SKM-1 (cell line): ENCODE data around the gene LCN10.
A peak's percentile ranks its signal among the peaks of the same experiment; 100 is the strongest.
"Not testable (repeated sequence)": the region's sequence is repeated elsewhere in the genome, so short reads cannot be mapped to it uniquely, and the experiment has no call there.

ENCODE experiments used
- DNase-seq: peaks from one replicate; lab custom pipeline; 2025; ENCODE audit not compliant: unreplicated experiment; lab: John Stamatoyannopoulos, UW

LCN10 gene

GRCh38 chr9:136704741-136705140 lies 38.0 kb downstream of the LCN10 start:
- DNase-seq: not testable (repeated sequence)

DNA sequence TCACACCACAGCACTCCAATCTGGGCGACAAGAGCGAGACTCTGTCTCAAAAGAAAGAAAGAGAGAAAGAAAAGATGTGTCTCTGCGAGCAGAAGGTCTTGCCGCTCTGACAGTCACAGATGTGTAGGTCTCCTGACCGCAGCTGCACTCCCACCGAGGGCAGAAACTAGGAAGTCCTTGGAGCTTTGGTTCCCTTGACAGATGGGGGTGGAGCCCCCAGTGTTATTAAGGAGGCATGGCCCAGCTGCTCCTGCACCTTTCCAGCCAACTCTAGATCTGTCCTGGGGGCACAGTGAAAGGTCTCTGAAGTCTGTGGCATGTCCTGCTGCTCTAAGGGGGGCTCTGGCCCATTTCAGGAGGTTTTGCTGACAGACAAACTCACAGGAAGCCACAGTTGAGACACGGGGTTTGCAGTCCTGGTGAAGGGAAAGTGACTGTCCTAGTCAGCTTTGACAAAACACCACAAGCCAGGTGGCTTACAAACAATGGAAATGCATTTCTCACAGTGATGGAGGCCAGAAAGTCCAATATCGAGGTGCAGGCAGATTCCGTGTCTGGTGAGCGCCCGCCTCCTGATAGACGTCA lies 39.4 kb downstream of the LCN10 start:
- DNase-seq: peak; percentile 57

- DNase-seq: no peak
Measured at GRCh38 chr9:136701668-136702053, 41.1 kb downstream of the LCN10 start.

DNA sequence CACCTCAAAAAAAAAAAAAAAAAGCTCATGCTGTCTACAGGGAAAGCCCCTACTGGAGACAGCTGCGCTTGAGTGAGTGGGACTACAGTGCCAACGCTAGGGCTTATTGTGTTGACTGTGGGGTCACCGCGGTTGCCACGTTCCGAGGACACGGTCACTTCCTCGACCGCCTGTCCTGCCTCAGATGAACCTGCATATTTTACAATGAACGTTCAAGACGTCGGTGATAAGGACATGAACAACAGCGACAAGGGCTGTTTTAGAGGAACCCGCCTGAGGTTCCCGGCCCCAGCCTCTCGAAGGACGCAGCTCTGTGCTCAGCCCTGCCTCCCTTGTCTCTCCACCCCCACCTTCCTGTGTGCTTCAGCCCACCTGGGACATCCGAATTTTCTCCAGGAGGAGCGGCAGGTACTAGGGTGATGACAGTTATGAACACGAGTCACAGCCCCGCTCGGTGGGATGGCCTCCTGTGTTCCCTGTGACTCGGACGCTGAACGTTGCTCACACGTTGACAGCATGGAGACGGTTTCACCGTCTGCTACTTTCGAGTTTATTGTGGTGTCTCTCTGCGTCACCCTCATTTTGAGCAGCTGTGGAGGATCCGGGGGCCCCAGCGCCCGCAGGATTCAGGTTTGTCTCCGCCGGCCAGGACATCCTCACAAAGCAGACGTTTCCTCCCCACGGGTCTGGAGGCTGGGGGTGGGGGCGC lies 41.6 kb downstream of the LCN10 start:
- no peak for DNase-seq

GRCh38 chr9:136700304-136700703 lies 42.4 kb downstream of the LCN10 start:
- no peak for DNase-seq

GRCh38 chr9:136698635-136699246 lies 44.0 kb downstream of the LCN10 start:
- DNase-seq: no peak

DNA sequence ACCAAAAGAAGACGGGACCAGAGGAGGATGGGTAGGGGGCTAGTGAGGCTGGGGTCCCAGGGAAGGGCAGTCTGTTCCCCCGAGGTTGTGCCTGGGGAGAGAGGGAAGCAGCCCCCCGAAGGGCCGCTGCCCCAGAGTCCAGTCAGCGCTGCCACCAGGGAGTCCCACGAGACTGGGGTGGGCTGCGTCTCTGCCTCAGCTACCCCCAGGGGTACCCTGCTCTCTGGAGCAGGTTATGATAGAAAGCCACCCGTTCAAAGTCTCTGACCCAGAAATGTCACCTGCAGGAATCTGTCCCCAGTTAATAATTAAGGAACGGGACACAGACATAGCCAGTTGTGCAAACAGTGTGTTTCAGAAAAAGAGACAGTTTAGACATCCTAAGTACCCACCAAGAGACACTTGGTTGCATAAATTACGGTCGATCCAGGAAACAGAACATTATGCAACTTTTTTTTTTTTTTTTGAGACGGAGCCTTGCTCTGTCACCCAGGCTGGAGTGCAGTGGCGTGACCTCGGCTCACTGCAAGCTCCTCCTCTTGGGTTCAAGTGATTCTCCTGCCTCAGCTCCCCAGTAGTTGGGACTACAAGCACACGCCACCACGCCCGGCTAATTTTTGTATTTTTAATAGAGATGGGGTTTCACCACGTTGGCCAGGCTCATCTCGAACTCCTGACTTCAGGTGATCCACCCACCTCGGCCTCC lies 44.8 kb downstream of the LCN10 start:
- peak; percentile 86 for DNase-seq

DNA sequence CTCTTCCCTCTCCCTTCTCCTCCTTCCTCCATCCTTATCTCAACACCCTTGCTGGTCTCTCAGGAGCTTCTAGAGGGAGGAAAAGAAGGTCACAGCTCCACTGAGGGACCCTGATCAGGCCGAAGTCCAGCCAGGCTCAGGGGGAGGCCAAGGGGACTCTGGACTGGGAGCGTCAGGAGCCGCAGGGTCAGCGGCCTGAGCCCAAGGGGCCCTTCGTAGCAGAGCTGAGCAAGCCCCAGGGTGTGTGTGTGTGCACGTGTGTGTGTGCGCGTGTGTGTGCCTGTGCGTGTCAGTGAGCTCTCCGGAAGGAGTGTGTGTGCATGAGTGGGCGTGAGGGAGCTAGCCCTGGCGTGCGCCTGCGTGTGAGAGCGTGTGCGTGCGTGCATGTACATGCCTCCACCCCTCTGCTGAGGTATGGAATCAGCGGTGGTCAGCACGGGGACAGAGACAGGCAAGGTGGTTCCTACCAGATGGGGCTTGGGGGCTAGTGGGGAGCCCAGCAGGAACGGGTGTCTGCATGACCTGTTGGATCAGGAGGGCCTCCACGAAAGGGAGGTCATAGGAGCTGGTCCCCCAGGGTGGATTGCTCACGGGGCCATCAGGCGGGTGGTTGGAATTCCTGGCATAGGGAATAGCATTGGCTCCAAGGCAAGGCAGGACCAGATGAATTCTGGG lies 45.5 kb downstream of the LCN10 start:
- DNase-seq: no peak

DNA sequence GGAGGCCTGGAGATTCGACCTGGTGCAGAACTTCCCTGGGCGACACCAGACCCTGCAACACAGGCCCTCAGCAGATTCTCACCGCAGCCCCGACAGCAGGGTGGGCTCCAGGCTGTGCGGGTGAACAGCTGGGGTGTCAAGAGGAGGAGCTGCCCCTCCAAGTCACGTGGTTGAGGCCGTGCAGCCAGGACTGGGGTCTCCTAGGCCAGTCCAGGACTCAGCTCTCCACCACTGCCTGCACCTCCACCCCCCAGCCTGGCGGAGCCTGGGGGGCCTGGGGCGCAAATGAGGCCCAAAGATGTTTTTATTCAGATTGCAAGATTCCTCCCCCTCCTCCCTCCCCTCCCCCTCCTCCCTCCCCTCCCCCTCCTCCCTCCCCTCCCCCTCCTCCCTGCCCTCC lies 46.2 kb downstream of the LCN10 start:
- DNase-seq: no peak

- no peak for DNase-seq
Measured at GRCh38 chr9:136695955-136696354, 46.8 kb downstream of the LCN10 start.

GRCh38 chr9:136695435-136695895 lies 47.3 kb downstream of the LCN10 start:
- no peak for DNase-seq

- no peak for DNase-seq
Measured at GRCh38 chr9:136694872-136695247, 47.9 kb downstream of the LCN10 start.

DNA sequence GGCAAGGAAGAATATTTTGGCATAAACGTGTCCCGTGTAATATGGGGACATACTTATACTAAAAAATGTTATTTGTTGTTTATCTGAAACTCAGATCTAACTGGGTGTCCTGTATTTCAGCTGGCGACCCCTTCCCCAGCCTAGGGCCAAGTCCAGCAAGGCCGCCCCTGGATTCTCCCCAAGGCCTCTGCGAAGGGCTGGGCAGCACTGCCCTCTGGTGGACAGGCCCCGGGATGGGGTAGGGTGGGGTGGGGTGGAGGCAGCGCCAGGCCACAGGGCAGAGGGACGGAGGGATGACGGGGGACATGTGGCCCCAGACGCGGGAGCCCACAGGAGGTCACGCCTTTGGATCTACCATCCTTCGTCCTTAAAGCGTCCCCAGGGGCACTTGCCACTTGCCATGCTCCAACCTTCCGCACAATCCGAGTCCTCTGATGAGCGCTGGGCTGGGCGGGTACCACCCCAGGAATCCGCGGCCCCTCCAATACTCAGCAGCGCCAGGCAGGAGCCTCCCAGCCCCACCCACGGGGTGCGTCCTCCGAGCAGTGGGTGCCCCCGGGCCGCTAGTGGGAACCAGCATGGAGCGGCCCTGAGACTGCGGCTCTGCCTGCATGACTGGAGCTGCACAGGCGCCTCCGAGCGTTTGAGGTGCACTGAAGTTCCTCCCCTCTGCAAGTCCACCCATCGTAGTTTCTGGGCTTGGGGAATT lies 48.4 kb downstream of the LCN10 start:
- DNase-seq: no peak

DNA sequence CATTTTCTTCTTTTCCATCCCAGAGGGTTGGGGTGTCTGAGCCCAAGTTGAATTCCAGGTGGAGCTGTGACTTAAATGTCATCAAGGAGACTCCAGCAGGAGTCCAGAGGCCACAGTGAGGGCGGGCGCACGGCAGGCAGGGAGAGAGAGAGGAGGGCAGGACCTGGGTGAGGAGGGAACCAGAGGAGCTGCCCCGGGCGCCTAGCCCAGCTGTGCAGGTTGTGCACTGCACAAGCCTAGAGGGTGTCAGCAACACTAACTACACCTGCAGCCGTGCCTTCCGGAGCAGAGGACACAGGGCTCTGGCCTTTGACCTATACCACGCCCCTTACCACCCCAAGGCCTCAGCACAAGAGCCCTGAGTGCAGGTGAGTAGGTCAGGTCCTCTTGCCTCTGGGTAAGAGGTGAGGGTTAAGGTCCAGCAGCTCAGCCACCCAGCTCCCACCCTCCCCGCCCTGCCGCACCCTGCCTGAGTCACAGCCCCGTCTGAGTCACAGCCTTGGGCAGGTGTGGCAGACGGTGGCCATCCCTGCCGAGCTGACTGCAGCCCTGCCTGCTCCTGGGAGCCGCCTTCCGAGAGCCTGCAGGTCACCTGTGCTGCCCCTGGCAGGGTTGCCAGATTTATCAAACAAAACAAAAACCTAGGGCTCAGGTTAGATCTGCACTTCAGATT lies 49.1 kb downstream of the LCN10 start:
- DNase-seq: no peak

DNA sequence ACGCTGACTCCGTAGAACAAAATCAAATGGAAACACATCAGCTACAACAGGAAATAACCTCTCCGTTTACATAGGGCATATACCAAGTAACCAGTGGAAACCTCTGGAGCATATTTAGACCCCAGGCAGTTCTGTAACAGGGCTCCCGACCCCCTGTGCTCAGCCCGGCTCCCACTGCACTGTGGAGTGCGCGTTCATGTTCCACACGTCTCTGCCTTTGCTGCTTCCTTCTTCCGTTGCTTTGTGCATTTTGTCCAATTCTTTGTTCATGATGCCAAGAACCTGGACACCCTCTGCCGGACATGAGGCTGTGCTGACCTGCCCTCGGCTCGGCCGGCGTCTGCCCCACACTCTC lies 49.6 kb downstream of the LCN10 start:
- DNase-seq: no peak

- no peak for DNase-seq
Measured at GRCh38 chr9:136692185-136693134, 50.3 kb downstream of the LCN10 start.

- no peak for DNase-seq
Measured at GRCh38 chr9:136691316-136692184, 51.2 kb downstream of the LCN10 start.

- no peak for DNase-seq
Measured at GRCh38 chr9:136690806-136691261, 51.9 kb downstream of the LCN10 start.
